Amniotic epithelial cell (primary cell): ENCODE measurements around the gene DMRTC2.

Source experiments
- DNase-seq: peaks from one replicate; pipeline ENCODE4 v3.0.0-alpha.2; 2010; ENCODE audit warnings: low read depth

The DMRTC2 gene

GRCh38 chr19:41845001-41845050, at the start of gene DMRTC2:
TSS of gene DMRTC2 (plus strand) at chr19:41845042. CDS start at chr19:41847429, 2,387 bp downstream.
- DNase-seq, result no peak

DNA sequence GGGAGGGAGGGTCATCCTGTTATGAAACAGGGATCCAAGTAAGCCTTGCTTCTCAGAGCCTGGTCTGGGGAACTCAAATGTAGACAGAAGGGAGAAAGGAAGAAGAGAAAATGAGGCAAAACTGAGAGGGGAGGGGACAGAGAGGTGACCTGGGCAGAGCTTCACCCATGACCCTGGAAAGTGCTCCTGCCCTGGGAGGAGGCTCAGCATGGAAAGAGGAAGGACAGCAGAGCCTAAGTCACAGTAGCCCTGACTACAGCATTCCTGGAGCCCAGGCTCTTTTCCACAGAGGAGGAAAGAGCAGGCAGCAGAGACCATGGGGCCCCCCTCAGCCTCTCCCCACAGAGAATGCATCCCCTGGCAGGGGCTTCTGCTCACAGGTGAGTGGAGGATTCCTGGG, 48.5 kb upstream of the DMRTC2 start, which contains the start of gene CEACAM3:
Gene CEACAM3, plus strand, starts transcription at position 226 of the 400 bp plus-strand sequence. Its CDS starts 91 bp downstream, at position 317.
- no peak for DNase-seq

DNA sequence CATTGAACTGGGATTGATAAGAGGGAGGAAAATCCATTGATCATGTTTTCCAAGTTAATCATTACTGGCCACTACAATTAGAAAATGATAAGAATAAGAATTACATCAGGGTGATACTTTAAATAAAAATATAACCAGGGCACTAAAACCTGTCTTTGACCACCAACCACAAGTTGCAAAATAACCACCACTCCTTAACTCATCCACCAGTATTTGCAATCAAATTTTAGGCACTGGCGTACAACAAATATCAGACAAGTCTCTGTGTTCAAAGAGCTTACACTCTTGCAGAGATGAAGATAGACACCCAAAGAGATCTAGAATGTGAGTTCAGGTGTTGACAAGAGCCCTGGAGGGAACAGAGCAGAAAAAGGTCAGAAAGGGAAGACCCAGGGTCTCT, 47.9 kb upstream of the DMRTC2 start:
- no peak for DNase-seq

DNA sequence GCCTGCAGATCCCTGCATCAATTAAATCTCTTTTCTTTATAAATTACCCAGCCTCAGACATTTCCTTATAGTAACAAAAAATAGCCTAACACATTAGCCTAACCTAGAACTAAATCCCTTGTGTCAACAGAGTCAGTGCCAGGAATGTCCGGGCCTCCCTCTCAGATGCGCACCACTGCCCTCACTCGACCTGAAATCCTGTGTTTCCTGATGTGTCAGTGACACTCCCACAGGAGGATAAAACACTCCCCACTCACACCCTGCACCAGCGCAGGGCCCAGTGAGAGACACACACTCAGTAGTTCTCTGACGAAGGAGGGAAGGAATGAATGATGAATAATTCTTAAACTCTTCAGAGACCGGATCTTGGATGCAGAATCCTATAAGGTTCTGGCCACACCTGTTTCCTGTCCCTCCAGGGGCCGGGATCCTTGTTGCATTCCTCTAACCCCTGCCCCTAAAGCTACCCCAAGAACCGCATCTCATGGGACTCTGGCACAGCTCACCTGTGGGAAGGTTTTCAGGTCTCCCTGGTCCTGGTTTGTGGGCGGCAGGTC, 45.3 kb upstream of the DMRTC2 start:
- no peak for DNase-seq

GRCh38 chr19:41801031-41801430, 43.8 kb upstream of the DMRTC2 start:
- no peak for DNase-seq

DNA sequence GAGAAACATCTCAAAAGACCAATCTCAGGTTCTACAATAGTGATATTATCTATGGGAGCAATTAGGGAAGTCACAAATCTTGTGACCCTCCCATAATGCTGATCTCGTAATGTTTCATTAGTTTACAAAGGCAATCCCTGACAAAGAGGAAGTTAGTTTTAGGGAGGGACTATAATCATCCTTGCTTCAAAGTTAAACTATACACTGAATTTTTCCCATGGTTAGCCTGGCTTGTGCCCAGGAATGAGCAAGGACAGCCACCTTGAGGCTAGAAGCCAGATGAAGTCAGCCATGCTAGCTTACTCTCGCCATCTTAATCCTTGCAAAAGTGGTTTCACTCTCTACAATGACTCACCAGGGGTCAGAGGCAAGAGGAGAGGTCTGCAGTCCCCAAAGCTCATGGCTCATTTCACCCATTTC, 43.0 kb upstream of the DMRTC2 start:
- DNase-seq, result no peak

DNA sequence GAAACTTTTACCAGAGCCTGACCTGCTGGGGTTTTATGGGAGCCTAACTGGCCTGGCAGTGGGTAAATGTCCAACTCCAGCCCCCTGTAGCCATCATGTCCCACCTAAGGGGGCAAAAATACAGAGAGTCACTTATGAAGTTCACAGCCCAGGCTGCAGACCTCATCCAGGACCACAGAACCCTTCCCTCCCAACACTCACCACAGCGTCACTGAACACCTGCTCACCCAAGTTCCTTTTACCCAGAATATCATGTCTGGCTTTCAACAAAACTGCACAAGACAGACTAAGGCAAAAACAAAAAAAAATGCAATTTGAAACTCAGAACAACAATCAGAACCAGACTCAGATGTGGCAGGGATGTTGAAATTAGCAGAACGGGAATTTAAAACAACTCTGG, 42.1 kb upstream of the DMRTC2 start:
- DNase-seq, result no peak

DNA sequence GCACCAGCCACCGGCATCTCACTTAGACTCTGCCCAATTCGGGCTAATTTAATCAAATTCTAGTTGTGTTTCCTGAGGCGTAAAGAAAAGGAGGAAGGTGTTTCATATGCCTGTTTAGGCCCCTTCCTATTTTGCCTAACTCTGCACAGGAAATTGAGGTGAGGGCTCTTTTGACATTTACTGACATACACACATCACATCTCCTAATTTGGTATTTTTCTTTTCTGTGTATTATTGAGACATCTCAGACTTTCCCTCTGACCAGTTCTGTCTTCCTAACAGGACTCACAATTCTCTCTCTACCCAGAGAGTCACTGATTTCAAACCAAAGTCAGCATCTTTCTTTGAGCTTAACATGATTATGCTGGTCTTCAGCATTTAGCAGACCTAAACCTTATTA, 40.5 kb upstream of the DMRTC2 start:
- no peak for DNase-seq

GRCh38 chr19:41807176-41807575, 37.7 kb upstream of the DMRTC2 start:
- DNase-seq, result no peak

DNA sequence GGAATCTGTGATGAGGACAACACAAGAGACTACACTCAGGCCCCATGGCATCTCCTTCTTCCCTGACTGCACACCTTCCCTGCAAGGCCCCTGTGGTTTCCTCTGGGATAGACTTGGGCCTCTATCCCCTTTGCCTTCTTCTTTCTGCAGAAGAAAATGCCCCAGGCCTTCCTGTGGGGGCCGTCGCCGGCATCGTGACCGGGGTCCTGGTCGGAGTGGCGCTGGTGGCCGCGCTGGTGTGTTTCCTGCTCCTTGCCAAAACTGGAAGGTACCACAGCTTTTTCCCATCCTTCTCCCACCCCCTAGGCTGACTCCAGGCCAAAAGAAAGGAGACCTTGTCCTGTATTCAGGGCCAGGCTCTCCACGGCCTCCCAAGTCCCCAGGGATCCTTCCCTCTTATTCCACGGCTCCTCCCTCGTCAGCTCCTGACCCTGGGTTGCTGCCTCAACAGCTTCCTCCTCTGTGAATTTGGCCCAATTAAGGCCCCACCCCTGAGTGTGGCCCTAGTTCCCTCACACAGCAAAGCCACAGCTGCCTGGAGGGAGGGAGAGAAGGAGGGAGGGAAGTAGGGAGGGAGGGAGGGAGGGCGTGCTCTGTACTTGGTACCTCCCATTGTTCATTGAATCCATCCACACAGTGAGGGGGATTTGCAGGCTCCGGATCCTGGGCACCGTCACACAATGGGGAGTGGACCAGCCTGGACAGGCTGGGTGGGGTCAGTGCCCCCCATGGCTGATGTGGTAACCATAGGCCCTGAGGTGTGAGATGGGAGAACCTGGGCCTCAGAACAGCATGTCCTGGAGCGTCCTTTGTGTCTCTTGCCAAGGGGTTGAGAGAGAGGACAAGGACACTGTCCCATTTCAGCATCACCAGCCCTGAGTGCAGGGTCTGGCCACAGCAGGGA, 35.9 kb upstream of the DMRTC2 start:
- no peak for DNase-seq

DNA sequence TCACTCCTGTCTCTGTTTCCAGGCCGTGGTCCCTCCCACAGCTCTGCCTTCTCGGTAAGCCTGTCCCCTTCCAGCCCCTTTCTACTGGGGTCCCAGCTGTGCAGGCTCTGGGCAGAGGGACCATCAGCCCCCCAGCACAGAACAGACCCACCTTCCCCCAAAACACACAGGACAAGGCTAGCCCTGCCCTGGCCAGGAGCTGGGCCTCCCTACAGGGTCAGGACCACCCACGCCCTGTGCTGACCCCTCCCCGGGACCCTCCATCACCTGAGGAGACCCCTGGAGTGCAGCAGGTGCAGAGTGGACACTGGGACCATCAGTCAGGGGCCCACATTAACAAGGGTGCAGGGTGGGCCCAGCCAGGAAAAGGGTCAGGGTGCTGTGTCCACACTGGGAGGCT, 34.5 kb upstream of the DMRTC2 start:
- no peak for DNase-seq

GRCh38 chr19:41811036-41811435, 33.8 kb upstream of the DMRTC2 start:
- DNase-seq, result no peak

DNA sequence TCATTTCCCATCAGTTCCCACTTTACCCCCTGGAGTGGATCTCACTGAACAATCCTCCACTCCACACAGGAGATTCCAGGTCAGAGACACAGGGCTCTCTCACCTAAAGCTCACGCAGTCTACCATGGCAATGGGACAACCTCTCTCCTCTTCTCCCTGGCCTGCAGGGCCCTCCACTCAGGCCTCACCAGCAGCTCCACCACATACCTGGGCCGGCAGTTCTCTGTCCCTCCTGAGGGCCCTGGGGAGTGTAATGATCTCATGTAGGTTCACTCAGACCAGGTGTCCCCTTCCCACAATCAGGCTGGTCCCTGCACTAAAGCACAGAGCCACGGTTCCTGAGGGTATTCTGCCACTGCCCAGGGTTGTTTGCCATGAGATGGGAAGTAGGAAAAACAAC, 32.9 kb upstream of the DMRTC2 start:
- no peak for DNase-seq

DNA sequence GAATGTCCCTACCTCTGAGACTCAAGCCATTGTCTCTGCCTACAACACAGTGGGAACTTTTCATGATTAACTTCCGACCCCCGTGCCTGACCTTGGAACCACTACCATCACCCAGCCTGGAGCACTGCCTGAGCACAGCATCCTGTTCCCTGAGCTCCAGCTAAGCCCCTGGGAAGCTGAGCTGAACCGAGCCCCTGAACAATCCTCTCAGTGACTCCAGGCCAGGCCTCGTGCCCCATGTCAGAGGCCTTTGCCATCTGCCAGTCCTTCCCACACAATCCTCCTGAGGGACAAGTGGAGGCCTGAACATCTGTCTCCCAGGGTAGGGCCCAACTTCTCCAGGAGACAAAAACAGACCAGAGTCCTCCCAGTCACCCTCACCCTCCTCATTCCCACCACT, 30.9 kb upstream of the DMRTC2 start:
- DNase-seq, result no peak

- DNase-seq, result no peak
Observed at GRCh38 chr19:41815301-41815700, 29.5 kb upstream of the DMRTC2 start.

DNA sequence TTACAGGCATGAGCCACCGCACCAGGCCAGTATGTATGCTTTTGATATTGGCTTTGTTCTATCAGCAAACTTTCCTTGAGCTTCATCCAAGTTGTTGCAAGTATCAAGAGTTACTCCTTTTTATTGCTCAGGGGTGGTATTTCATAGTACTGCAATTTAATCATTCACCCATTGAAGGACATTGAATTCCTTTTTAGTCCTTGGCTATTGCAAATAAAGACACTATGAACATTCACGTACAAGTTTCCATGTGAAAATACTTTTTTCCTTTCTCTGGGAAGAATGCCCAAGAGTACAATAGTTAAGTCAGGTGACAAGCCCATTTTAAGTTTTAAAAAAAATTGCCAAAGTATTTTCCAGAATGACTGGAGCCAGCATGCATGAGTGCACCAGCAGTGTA, 28.1 kb upstream of the DMRTC2 start:
- no peak for DNase-seq

DNA sequence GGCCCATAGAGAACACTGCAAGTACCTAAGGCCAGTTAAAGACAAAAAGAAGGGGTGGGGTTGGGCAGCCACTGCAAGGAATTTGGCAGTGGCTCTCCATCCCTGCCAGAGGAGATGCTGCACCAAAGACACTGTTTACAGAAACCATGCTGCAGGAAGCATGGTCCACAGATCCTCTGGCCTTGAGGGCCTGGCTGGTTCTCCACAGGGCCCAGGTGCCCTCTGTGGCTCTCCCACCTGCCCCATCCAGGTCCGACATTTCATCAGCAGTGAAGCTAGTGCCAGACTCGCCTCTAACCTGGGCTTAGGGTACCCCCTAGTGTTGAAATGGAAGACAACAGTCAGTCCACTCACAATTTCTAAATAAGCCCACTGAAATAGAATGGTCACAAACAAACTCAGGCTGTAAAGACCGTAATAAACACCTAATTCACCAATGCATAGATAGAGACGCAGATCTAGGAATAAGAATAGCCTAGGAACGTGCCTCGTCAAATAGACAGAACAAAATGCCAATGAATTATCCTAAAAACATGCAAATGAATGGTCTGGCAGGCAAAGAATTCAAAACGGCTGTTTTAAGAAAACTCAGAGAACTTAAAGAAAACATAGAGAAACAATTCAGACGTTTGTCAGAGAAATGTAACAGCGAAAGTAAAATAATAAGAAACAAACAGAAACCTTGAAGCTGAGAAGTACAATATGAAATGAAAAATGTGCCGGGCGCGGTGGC, 23.7 kb upstream of the DMRTC2 start:
- peak; percentile 19 for DNase-seq

DNA sequence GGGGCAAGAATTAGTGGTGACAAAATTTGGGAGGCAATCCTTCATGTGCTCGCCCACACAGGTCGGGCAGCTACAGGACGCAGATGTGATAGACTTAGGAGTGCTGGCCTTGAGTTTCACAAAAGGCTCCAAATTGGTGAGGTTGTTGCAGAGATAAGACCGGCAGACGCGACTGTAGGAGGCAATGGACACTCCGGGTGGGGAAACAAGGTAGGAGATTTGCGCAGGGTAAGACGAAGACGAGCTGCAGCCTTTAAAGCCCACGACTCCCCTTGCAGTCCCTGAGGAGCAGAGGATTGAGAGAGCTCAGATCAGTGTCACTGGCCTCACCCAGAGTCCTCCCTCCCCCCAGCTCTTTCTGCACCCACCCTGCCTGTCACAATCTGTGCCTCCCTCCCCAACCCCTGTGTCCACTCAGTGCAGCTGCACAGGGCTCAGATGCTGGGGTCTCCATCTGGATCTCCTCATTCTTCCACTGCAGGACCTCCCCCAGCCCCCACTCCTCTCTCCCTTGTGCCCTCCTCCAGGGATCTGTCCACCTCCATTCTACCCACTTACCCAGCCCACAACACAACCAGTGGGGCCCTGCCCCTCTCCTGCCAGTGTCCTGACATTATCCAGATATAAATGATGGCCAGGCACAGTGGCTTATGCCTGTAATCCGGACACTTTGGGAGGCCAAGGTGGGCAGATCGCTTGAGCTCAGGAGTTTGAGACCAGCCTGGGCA, 6.7 kb upstream of the DMRTC2 start:
- no peak for DNase-seq

DNA sequence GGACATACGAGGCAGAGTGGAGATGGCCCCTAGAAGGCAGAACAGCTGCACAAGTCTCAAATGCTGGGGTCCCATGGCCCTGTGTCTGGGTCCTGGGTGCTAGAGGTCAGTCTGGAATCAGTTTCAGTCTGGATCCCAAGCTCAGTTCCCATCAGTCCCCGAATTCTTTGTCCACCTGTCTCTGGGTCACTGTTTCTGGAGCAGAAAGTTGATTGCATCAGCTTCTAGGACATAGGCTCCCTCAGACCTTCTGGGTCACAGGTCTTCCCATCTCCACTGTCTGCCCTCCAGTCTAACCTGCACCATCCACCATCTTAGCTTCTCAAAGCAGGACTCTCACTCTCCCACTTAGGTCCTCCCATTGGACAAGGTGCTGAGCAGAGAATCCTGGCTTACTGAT, 5.6 kb upstream of the DMRTC2 start:
- DNase-seq, result no peak

DNA sequence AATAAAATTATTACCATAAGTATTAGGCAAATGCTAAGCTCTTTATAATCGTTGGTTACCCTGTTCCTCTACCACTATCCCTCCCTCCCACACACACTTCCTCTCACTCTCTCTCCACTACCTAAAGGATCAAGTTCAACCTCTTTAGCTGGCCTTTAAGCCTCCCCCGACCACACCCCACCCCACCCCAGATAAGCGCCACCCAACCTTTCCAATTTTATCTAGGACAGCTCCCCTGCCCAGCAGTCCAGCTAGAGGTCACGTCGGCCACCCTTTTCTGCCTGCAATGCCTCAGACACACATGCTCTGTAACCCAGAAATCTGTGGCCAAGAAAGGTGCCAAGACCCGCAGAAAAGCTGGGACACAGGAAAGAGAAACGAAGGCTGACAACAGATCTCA, 1.5 kb upstream of the DMRTC2 start:
- DNase-seq, result no peak

GRCh38 chr19:41844601-41845000, 241 bp upstream of the DMRTC2 start, which contains the start of gene LYPD4:
TSS of gene LYPD4 (minus strand) at chr19:41844683. CDS start at chr19:41839285, 5,398 bp downstream.
- no peak for DNase-seq

DNA sequence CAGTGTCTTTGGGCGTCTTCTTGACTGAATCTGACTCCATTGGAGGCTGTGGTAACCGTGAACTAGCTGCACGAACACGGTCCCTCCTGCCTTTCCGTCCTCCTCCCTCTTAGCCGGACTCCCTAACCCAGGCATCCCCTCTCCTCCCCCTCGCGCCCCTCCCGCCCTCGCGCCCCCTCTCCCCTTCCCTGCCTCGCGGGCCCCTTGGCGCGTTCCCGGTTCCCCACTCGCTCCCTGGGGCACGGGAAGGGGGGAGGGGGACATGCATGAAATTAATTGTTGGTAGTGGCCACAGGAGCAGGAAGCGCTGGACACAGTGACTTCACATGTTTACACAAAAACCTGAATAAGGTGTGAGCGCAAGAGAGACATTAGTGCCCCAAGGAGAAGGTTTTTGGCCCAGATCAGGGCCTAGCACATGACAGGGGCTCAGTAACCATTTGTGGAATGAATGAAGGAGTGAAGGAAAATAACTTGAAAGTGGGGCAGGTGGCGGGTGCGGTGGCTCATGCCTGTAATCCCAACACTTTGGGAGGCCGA, 279 bp downstream of the DMRTC2 start:
- no peak for DNase-seq
